HG03139 (cell line): ENCODE measurements around the gene CLIP4.
"Not testable (repeated sequence)": the region's sequence is repeated elsewhere in the genome, so short reads cannot be mapped to it uniquely, and the experiment has no call there.

Experiments
- ATAC-seq: cut with Tn5 transposase; IDR thresholded peaks from one replicate; pipeline ENCODE4 v1.9.1; 2021; ENCODE audit not compliant: unreplicated experiment

Gene CLIP4

DNA sequence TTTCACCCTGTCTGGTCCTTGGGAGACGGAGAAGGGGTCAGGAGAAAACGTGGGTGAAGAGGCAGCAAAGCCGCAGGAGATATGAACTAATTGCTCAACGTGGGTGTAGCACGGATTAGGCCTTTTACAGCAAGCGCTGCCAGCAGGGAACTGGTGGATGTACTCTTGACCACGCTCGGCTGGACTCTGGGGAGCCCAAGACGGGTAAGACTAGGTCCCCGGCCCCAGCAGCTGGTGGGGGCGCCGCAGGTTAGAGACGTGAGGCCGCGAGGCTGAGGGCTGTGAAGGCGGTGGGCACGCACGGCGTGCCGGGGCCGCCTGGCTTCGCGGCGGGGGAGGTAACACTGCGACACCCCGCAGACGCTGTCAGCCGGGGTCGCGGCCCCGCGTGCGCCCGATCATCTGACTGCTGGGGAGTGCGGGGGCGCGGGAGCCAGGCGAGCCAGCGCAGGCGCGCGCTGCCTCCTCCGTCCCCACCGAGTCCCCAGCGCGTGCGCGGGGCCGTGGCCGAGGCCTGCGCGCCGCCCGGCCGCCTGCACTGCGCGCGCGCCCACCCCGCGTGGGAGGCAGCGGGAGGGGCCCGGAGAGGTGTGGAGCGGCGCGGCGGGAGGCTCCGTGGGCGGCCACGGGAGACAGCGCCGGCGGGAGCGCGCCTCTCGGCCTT is at the start of gene CLIP4:
Gene CLIP4 (plus strand): TSS at position 470 of the 664 bp plus-strand sequence. CDS start 5,974 bp downstream, outside the sequence.
- ATAC-seq, result peak; percentile 42

GRCh38 chr2:29066271-29066860 is 48.8 kb upstream of the CLIP4 start:
- no peak for ATAC-seq

DNA sequence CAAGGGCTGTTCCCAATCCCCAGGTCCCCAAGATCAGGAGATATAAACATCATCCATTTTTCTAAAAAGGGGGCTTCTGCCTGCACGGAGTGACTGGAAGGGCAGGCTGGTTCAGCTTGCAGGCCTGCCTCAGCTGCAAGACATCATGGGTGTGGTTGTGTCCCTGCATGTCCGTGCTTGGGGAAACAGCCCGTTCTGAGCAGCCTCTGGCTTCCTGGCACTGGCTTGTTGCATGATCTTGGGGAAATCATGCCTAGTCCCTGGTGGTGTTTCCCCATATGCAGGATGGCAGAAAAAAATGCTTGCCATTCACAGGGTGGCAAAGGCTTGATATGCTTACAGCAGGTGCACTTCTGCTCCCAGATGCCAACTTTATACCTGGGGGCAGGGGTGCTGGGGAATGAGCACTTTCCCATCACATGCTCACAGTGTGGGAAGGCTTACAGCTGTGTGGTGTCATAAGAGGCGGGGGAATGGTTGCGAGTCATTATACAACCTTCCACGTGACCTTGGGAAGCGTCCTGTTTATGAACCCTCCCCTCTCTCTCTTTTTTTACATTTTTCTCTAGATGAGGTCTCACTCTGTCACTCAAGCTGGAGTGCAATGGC is 48.1 kb upstream of the CLIP4 start:
- no peak for ATAC-seq

GRCh38 chr2:29068513-29068912 is 46.7 kb upstream of the CLIP4 start:
- no peak for ATAC-seq

- ATAC-seq, result no peak
These were observed 44.7 kb upstream of the CLIP4 start for GRCh38 chr2:29070526-29070925.

- ATAC-seq, result no peak
These were observed 43.9 kb upstream of the CLIP4 start for GRCh38 chr2:29071032-29071975.

DNA sequence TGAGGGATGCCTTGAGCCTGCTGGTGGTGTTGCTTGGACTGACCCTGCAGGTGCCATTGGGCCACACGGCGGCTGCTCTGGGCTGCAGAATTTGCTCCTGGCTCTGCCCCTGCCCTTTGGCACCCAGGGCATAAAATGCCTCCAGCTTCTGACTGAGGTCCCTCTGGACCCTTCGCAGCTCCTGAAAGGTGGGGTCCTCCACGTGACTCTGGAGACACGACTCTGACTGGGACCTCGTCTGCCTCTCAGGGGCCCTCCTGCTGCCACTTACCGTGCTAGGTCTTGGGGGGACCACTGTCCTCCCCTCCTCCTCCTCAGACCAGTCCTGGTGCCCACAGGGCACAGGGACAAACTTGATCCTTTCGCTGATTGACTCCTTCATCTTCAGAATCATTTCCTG is 43.0 kb upstream of the CLIP4 start:
- no peak for ATAC-seq

DNA sequence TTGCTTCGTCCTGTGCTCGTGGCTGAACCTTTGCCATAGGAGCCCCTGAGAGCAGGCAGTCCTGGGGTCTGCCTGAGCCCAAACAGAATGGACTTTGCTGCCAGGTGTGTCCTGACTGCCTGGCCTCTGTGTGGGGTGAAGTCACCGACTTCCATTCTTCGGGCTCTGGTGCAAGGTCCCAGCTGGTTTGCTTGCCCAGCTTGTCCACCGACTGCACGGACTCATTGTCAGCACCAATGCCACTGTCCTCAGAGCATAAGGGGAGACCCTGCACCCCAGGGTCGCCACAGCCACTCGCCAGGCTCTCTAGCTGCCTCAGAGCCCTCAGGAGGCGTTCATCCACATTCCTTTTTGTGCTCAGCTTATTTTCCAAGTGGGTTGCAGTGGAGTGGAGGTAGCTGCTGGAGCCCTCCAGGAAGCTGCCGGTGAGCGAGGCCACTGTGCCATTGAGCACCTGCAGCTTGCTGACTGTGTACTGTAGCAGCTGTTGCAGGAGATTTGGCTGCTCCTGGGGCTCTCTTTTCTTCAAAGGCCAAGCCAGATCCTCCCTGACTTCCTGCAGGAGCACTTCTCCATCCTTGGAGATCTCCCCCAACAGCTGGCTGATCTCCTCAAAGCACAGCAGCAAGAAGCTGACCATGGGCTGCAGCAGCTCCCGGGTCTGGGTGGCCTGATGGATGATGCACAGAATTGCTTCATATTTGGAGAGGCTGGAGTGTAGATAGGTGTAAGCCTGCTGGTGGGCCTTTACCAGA is 42.1 kb upstream of the CLIP4 start:
- no peak for ATAC-seq

GRCh38 chr2:29073933-29074332 is 41.3 kb upstream of the CLIP4 start:
- ATAC-seq, result no peak

- no peak for ATAC-seq
These were observed 40.8 kb upstream of the CLIP4 start, which contains the start of gene PCARE for GRCh38 chr2:29074411-29074810. PCARE (minus strand) TSS chr2:29074523; CDS start chr2:29074261, 262 bp downstream.

DNA sequence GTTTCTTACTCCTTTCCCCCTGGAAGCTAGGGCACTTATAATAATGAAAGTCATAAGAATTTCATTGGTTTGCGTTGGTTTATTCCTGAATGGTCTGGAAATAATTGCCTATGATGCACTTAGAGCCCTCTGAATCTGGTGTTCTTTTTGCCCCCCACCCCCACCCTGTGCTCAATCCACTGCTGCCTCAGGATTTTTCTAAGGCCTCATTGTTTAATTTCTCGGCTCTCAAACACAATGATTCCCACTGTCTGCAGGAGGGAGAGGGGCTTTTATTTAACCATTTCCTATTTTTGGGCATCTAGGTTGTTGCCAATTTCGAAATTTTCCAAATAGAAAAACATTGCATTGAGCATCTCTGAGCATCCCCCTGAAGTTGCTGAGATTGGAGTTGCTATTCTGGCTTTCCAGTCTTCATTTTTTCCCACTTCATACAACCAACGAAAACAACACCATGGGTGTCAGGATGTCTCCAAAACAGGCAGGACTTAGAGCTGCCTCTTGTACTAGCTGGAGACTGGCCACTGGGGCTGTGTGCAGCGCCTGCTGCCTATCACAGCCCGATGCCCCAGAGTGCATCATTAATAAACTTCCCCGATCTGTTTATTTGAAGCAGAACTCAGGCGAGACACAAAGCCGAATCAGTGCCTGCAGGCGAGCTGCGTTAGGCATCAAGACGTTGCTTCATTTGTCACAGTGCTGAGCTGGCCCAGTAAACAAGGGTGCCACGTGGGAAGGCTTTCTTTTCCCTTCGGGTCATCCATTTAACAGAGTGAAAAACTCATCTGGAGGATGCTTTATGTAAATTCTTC is 39.1 kb upstream of the CLIP4 start:
- no peak for ATAC-seq

GRCh38 chr2:29079887-29080286 is 35.3 kb upstream of the CLIP4 start:
- ATAC-seq, result no peak

DNA sequence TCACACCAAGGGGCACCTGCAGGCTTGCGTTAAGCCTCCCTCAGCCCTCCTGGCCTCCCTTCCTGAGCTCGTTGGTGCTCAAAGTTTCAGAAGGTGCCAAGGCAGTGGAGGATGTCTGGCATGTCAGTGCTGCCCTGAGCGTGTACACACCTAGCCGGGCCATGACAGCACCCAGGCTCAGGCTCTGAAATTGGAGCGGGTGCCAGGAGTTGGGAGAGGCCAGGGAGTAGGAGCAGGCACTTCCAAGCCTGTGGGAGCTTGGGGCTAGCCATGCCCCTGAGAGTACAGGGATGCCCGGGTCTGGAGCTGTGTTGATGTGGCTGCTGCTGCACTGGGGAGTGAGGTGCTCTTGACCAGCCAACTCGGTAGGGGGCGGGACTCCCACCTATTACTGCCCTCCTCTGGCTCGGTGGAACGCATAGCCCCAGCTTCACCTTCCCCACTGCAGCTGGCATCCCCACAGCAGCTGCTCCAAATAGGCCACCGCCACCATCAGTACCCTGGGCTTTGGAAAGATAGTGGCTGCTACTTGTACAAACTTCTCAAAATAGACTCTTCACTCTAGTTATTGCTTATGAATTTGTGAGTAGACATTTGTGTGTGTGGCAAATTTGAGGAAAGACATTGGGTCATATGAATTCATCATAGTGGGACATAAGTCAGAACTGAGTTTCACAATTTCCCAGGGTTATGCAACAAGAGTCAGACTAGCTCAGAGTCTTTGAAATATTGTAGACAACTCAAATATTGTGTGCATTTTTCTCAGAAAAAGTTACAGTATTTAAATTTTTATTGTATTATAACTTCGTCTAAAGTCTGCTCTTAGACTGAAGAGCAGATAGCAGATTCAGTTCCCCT is 34.1 kb upstream of the CLIP4 start:
- no peak for ATAC-seq

DNA sequence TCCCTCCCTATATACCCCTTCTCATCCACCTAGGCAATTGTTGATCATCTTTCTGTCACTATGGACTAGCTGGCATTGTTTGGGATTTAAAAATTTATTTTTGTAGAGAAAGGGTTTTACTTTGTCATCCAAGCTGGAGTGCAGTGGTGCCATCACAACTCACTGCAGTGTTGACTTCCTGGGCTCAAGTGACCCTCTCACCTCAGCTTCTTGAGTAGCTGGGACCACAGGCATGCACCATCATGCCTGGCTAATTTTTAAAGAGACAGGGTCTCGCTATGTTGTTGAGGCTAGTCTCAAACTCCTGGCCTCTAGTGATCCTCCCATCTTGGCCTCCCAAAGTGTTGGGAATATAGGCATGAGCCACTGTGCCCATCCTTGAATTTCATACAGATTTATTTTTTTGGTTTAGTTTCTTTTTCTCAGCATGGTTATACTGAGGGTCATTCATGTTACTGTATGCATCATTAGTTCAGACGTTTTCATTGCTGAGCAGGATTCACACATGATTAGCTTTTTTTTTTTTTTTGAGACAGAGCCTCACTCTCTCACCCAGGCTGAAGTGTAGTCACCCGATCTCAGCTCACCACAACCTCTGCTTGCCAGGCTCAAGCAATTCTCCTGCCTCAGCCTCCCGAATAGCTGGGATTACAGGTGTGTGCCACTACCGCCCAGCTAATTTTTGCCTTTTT is 32.3 kb upstream of the CLIP4 start:
- no peak for ATAC-seq

DNA sequence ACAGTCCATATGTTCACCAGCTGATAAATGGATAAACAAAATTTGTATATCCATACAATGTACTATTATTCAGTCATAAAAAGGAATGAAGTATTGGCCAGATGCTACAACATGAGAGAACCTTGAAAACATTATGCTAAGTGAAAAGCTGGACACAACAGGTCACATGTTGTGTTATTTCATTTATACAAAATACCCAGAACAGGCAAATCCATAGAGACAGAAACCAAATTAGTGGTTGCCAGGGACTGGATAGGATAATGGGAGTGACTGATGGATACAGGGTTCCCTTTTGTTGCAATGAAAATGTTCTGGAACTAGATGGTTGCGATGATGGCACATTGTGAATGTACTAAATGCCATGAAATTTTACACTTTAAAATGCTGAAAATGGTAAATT is 30.7 kb upstream of the CLIP4 start:
- no peak for ATAC-seq

- ATAC-seq, result not testable (repeated sequence)
These were observed 24.9 kb upstream of the CLIP4 start for GRCh38 chr2:29090311-29090710.

DNA sequence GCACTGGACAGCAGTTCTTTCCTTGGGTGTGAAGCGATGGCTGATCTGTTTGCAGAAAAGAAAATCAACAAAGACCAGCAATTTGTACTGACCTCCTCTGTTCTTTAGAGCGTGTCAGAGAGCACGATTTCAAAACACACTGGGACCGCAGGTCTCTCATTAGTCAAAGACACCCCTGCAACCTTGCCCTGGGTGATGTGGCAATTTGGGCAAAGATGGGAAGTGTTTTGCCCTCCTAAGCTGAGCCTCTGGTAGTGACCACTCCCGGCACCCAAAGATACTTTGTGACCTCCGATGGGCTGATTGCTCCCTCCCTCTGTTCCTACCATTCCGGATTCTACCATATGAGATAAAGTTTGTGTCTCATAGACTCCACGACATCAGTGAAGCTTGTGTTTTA is 18.2 kb upstream of the CLIP4 start:
- ATAC-seq, result no peak

- ATAC-seq, result no peak
These were observed 17.6 kb upstream of the CLIP4 start for GRCh38 chr2:29097569-29097968.
